ENCODE measurements around the gene MUC4. TPM values are rescaled to one million over a fixed set of nuclear protein-coding genes. Genes with fewer than 3 reads are reported as not detected.

MUC4 gene
- total and polyA plus RNA-seq, 9 of the 15 experiments (the other 6 are each of a cell fraction or from before 2014, with no cell fraction given), result under 0.01 to 0.21 (median 0.10) TPM; not detected in 4

GRCh38 chr3:195800240-195800639, 11.5 kb downstream of the MUC4 start:
- Histone ChIP-seq H3K4me1 (replicated peaks in 1 of 2; ENCODE audit: control insufficient read depth in 2 of 2, insufficient read depth in 2 of 2, low read length in 2 of 2) (peaks cover 41 to 43% of the 10 kb centered on the region in 2 experiments), H3K36me3 (ENCODE audit: control insufficient read depth, insufficient read depth, low read length) (no peaks in the 10 kb centered on the region), H3K4me3 (no peak overlapping the region), H3K4me2 (ENCODE audit: insufficient read depth, low read length) (no peak overlapping the region), H4K20me1 (replicated peaks; ENCODE audit: control insufficient read depth, insufficient read depth, low read length) (no peaks in the 10 kb centered on the region), H2AFZ (ENCODE audit: low read depth, low read length) (no peak overlapping the region), H3K27ac (ENCODE audit: extremely low read depth, low read depth, low read length) (no peak overlapping the region), H3K79me2 (ENCODE audit: control insufficient read depth, insufficient read depth, low read length) (no peaks in the 10 kb centered on the region), H3K27me3 (ENCODE audit: control insufficient read depth in 2 of 2, insufficient read depth in 2 of 2, low read length in 2 of 2) (no peaks in the 10 kb centered on the region), H3K9ac (ENCODE audit: insufficient read depth in 1 of 2, low read depth in 2 of 2, low read length in 2 of 2) (no peak overlapping the region), H3K9me3 (replicated peaks; ENCODE audit: control insufficient read depth, insufficient read depth, low read depth, low read length) (no peaks in the 10 kb centered on the region), H3K9me1 (ENCODE audit: control insufficient read depth, insufficient read depth, low read length) (no peaks in the 10 kb centered on the region)
- FAIRE-seq (peak; percentile 49), ATAC-seq (no peak), DNase-seq (ENCODE audit: extremely low read depth in 1 of 4, low spot score in 3 of 4) (no peak)
- 0% methylated on average over 4 of the region's 6 CpGs for WGBS (ENCODE audit: insufficient coverage, low coverage, missing lambda C conversion rate)
- CTCF ChIA-PET (ENCODE audit: low intra/inter-chr PET ratio), result no interaction called here
- POLR2A ChIA-PET, result interaction anchor here (1.8 kb wide), 1 partner anchor 10 kb away, joined by 7 read pairs; no protein-coding TSS in a partner anchor
- BruUV-seq (replicated peaks), result no TSS peak
- in situ Hi-C loops (cut with MboI), result no loop called here
- intact Hi-C loops (cut with micrococcal nuclease), result no loop called here
- TF ChIP-seq, protein P1, sequence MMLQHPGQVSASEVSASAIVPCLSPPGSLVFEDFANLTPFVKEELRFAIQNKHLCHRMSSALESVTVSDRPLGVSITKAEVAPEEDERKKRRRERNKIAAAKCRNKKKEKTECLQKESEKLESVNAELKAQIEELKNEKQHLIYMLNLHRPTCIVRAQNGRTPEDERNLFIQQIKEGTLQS (IDR thresholded peaks at IDR 0.05), result peak; percentile 63; the same call in 1 of the 2 replicates
- TF ChIP-seq, protein P1 (CRISPR knock-in tag; conservative IDR thresholded peaks at IDR 0.05), result no peak
- TF ChIP-seq PKNOX1 (IDR thresholded peaks at IDR 0.05), result peak; percentile 45
- no peak for TF ChIP-seq ZNF764 (CRISPR knock-in tag; IDR thresholded peaks at IDR 0.05; ENCODE audit: low read depth)
- peak; percentile 69 for TF ChIP-seq ZBTB40 (IDR thresholded peaks at IDR 0.05)
- no peak for TF ChIP-seq ZBTB40 (CRISPR knock-in tag; IDR thresholded peaks at IDR 0.05)
- 0 out of 2 replicates have a peak, but pooled peaks have one; percentile 5 for TF ChIP-seq KAT7 (CRISPR knock-in tag; IDR thresholded peaks at IDR 0.05; ENCODE audit: borderline replicate concordance)
- TF ChIP-seq ZNF282 (CRISPR knock-in tag; IDR thresholded peaks at IDR 0.05), result no peak
- 0 out of 4 replicates have a peak, but pooled peaks of 1 of the 2 experiments have one; percentile 27 for TF ChIP-seq HDAC1 (IDR thresholded peaks at IDR 0.05)
- peak; percentile 81 for TF ChIP-seq CEBPG (CRISPR knock-in tag; IDR thresholded peaks at IDR 0.05)
- peak in 1 of 2 experiments; percentile 93; a peak in 2 of 4 replicates for TF ChIP-seq CEBPG (tag; conservative IDR thresholded peaks at IDR 0.05 in 1 of 2, IDR thresholded peaks at IDR 0.05 in 1 of 2)

Measured in K562 (cell line).